GM18499 (cell line): ENCODE results near the gene TC2N.
"Not testable (repeated sequence)": the region's sequence is repeated elsewhere in the genome, so short reads cannot be mapped to it uniquely, and the experiment has no call there.

ENCODE experiments used
- ATAC-seq: cut with Tn5 transposase; IDR thresholded peaks from one replicate; pipeline ENCODE4 v1.9.1; 2021; ENCODE audit warnings: moderate number of reproducible peaks; ENCODE audit not compliant: insufficient read depth, unreplicated experiment

Gene TC2N

DNA sequence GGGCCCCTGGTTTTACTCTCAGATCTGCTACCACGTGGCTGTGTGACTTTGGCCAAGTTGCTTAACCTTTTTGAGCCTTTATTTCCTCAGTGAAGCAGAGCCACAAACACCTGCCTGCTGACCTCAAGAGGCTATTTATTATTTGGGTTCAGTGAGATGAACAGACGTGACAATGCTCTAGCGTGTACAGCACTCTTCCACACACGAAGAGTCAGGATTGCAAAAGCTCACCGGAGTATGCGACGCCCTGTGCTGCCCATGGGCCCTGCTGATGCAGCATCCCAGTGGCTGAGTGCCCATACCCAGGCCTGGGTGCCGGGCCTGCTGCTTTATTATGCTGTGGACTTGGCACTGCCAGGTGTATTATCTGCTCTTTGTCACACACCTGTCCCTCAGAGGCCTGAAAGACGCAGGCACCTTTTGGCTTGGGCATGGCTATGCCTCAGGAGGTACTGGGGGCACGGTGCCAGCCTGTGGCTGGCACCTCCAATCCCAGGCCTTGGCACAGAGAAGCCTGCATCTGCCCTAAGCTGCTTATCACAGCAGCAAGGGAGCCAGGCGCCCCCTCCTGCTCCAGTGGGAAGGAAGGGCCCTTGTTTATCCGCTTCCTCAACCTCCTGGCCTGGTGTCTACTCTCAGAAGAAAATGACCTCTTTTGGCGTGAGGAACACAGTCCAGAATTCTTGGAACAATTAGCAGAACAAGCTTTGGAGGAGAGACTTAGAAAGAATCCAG is 22.3 kb upstream of the TC2N start:
- no peak for ATAC-seq

DNA sequence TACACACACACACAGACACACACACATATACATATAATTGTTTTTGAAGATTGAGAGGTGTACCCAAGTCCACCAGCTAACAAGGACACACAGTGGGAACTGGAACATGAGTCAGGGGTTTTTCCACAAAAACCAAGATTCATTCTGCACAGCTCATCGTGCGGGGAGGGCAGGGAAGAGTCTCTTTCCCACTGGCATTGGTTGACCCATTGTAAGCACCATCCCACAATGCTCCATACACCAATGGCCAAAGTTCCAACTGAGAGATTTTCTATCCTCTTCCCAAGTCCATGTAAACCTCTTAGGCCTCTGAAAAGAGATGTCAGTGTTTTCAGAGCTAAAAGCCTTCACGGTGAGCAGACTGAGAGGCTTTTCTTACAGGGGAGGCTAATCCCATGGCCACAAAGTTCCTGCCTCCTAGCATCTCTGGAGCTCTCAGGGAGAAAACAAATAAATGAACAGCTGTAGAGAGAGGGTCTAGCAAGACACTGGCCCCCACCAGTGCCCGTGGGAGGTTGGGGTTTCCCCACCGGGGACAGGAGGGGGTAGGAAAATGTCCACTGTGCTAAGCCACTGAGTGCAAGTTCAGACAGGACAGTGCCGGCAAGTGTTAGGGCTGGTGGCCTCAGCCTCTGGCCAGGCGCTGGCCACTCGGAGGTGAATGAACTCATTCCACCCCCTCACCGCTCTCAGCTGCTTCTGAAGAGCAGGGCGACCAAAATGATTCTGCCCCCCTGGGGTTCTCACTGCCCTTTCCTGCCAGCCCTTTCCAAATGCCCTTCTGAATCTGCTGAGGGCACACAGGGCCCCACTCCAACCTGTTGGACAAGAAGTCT is 21.5 kb upstream of the TC2N start:
- ATAC-seq, result no peak

DNA sequence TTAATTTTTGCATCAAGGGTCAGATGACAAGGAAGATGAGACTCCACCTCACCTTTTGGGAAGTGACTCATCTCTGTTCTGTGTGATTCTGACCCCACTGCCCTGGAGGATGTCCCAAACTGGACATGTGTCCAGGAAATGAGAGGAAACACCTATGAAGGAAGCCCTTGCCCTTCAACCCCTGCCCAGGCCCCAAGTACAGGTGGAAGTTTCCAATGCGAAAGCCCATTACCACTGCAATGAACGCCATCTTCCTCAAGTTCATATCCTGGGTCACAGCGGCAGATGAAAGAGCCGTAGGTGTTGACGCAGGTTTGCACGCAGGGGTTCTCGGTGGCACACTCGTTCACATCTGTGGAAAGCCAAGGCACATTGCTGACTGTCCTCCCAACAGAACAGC is 19.6 kb upstream of the TC2N start:
- ATAC-seq, result no peak

DNA sequence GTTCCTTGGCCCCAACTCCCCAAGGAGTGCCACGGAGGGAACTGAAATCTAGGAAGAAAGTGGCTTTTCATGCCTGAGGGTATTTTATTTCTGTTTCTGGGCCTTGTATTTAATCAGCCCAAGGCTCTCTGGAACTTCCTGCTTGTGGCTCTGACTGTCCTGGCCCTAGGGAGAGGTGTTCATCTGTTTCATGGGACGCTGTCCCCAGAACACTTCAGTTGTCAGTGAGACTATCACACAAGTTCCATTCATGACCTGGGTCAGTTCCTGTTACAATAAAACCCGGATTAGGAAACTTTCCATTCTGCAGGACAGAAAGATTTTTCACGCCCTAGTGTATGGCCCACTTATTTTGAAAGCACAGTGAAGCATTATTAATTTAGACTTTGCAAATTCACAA is 18.5 kb upstream of the TC2N start:
- ATAC-seq, result no peak

DNA sequence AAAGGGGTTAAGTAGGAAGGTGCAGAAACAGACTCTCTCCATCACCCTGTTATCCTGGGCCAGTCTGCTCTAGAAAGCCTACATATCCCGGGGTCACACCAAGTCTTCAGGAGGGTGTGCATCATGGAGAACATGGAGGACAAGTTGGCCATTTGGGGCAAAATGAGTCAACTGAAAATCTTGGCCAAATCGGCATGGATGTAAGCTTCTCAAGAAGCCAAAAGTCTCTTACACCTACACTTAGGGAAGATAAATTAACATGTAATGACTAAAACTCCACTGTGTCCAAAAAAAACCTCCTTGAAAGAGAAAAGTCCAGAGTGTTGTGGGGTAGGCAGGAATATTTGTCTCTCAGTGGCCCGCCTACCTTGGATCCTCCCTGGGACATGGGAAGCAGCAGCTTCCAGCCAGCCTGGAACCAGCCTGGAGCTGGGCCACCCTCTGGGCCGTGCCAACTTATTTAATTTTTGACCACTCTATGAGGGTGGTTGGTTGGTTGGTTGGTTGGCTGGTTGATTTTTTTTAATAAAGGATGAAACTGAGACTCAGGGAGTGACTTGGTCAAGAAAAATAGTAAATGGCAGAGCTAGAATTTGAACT is 17.9 kb upstream of the TC2N start:
- no peak for ATAC-seq

DNA sequence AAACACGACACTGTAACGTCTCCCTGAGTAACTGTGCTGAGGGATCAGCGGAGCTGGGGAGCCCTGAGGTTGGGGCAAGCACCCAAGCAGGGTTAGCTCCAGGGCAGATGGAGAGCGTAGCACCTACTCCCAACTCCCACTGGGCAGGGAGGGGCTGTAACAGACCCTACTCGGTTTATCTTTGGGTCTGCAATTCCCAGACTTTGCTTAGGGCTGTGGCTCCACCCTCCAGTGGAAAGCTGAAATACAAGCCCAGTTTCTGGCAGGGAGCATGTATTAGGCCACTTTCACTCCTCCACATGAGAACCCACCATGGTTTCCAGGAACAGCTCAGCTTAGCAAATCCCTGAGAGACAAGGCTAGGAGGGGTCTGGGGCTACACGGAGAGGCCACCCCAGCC is 17.3 kb upstream of the TC2N start:
- no peak for ATAC-seq

DNA sequence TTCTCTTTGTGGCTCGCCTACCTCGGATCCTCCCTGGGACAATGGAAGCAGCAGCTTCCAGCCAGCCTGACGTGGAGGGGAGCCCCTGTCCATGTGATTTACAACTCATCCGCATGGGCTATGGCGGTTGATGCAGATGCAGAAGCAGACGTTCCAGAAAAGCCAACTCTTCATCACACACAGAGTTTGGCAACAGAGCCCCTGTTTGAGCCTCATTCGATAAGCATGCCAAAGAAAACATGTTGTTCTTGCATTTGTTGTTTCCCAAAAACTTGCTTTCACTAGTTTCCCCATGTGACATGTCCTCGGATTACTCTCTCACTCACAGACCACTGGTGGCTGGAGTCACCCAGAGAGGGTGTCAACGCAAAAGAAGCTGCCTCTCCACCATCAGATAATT is 16.4 kb upstream of the TC2N start:
- ATAC-seq, result no peak

DNA sequence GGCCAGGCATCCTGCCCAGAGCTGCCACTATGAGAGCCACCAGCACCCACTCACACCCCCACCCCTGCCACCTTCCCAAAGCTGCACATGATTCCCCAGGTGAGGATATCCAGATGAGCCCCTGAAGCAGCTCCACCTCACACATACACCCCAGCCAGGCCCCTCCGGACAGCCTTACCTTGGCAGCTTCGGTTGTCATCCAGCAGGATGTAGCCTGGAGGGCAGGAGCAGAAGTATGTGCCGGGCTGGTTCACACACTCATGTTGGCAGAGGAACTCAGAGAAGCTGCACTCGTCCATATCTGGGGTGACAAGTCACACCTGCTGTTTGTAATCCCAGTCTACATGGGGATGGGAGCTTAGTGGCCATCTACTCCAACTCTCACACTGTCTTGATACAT is 15.4 kb upstream of the TC2N start:
- ATAC-seq, result no peak

DNA sequence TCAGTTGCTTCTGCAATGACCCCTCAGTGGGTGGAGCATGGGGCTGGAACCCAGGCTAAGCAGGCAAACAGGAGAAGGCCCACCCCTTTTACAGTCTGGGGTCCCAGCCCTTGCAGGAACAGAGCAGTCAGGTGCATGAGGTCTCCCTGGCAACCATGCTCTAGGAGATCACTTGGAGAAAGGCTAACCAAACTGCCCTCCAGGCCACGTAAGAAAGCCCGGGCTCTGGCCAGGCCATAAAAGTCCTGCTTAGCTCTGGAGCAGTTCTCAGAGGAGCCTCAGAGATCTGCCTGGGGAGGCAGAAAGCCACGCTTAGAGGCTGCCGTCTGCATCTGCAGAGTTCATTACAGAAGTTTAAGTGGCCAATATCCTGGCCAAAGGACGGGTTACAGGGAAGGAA is 15.0 kb upstream of the TC2N start:
- no peak for ATAC-seq

DNA sequence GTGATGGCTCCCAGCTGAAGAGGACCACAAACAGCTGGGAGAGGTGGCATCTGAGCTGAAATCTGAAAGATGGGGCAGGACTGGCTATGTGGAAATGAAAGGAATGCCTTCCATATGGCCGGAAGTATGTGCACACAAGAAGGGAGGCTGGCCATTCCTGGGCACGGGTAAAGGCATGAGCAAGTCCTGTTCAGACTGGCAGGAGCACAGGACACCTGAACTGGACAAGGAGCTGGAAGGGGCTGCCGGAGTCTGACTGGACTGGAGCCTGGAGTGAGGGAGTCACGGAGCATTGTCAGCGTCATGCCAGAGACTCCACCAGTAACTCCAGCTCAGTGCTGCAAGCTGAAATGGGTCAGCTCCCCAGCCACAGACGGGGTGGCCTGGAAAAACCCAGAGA is 11.9 kb upstream of the TC2N start:
- ATAC-seq, result no peak

DNA sequence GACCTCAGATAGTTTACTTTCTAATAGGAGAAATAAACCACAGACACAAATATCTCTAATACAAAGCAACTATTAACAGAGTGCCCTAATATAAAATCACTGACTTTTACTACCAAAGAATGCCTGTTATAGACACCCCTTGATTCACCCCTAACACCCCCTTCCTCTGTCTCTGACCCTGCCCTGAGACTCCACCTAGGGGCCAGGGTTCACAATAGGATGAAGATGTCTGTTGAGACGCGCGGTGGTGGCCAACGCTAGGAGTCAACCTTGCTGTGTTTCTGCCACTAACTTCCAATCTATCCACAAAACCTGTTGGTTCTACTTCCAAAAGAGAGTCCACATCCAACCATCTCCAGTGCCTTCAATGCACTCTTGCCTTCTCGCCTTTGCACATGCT is 10.9 kb upstream of the TC2N start:
- no peak for ATAC-seq

DNA sequence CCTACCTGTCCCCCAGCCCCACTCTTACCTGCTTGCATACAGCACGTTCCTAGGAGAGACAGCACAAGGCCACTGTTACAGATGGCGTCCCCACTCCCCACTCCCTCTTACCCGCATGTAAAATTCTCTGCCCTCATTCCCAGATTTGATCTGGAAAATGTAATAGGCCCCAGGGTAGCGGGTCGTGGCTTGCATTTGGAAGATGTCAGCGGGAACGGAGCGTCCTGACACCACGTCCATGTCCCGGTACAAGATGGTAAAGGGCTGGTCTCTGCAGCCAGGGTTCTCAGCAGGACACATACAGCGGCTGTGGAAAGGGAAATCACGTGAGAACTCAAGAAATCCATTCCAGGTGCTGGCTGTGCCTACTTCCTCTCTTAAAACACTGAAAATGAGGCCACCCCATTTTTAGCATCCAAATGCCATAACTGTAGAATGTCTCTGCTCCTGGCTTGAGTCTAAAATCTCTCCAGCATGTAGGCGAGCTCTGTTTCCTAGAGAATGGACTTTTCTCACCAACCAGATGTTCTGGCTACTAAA is 10.1 kb upstream of the TC2N start:
- no peak for ATAC-seq

DNA sequence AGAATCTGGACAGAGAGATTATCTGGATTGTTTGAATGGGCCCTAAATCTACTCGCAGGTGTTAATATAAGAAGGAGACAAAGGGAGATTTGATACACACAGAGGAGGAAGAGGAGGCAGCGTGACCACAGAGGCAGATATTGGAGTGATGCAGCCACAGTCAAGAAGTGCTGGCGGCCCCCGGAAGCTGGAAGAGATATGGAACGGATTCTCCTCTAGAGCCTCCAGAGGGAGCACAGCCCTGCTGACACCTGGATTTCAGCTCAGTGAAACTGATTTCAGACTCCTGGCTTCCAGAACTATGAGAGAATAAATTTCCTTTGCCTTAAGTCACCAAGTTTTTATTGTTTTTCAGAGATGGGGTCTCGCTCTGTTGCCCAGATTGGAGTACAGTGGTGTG is 9.2 kb upstream of the TC2N start:
- no peak for ATAC-seq

DNA sequence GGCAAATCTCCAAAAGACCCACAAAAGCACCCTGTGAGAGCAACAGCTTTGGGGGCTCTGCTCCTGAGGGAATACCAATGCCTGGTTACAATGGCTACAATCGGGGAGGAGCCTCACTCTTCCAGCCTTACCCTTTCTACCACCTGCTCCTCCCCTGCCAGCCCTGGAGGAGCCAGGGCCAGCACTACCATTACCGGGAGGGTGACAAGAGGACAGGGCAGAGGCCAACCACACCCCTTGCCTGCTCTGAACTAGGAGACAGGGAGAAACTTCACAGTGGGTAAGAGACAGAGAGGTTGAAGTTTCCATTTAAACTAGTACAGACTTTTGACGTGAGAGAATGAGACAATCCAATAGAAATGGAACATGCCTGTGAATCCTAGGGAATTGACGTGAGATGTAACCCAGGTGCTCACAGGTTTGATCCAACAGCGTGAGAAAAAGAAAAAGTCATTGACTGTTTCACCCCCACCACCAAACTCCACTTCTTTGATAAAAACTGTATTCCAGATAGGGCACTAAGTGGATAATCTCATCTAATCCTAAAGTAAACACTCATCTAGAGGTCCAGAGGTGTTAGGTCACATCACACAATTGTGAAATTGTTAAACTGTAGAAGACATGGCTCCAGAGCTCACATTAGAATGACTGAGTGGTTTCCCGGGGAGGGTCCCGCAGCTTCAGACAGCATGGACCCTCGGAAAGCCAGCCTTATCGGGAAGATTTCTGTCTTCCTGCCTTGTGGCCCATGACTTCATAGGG is 8.4 kb upstream of the TC2N start:
- no peak for ATAC-seq

DNA sequence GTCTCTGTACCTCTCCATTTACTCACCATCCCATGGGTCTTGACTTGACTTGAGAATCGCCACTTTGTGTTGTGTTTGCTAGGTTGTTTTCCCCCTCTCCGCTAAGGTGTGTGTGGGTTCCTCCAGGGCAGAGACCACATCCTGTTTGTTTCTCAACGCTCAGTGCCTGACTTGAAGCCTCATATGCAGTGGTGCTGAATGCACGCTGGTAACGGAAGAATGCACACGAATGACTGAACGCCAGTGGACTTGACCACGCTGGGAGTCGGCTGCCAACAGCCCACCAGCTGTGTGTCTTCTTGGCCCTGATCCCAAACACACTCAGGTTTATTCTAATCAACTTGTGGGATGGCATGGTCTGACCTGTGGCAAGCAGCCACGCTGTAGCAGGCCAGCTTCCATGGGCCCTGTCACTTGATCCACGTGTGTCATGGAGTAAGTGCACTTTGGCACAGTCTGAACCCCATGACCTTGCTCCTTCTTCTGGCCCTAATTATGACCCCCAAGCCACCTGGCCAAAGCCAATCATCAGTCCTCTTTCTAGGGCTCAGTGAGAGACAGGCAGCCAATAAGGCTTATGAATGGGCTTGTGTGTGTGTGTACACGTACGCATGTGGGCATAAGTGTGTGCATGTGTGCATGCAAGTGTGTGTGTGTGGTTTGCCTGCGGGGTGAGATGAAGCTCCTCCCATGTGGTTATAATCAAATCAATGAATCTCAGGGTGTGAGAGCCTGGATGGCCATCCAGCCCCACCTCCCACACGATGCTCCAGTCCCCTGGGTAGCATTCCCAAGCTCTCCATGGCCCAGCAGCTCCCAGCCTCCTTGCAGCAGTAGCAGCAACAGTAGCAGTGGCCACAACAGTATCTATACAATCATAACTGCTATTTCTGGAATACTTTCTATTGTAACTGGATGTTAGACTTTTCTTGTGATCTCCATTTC is 6.4 kb upstream of the TC2N start:
- peak; percentile 52 for ATAC-seq

DNA sequence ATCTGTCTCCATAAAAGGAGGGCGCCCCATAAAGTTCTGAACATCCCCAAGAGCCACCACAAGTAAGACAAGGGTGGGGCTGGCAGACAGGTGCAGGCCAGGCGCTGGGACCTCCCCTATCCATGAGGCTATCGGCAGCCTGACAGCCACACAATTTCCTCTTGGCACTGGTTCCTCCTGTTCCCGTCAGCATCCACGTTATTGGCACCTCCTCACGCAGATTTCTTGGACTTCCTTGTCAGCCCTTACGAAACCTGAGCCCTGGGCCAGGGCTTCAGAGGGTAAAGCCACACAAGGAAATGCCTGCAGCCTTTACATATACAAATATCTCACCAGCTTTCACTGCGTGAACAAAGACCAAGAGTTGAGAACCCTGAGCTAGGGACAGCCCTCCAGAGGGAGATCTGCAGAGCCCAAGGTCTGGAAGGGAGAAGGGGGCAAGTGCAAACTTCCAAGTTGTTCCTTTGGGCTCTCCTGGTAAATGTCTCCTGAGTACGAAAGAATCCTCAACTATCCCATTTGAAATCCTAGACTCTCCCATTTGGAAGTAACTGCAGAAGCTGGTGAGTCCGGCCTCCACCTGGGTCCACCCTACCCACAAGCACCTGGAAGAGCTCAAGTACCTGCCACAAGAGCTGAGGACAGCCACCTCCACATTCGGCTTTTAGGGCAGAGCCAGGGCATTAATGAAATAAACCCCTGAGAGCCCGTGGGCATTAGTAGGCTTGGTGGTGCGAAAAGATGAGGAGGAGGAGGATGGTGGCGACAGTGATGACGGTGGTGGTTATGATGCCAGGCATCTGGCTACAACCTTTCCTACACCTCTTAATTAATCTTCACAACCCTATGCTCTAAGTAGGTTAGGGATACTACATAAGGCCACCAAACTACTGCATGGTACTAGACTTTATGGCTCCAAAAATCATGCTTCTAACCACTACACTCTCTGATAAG is 5.5 kb upstream of the TC2N start:
- no peak for ATAC-seq

DNA sequence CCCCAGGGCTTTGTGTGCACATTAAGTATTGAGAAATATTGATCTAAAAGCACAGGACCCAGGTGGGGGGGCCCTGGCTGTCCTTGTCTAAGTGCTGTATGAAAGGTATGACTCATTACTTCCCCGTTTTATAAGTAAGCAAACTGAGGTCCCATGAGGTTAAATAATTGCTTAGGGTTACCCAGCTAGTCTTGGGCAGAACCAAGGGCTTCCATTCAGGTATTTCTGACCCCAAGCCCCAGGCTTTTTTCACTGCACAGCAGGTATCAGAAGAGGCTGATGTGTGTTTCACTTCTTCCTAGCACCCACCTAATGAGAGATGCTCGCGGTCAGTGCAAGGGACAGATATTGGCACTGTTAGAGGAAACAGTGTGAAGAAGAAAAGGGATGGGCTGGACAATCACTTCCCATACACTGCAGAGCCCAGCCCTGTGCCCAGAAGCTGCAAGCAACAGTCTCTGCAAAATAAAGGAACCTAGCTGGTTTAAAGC is 4.7 kb upstream of the TC2N start:
- ATAC-seq, result peak; percentile 37

DNA sequence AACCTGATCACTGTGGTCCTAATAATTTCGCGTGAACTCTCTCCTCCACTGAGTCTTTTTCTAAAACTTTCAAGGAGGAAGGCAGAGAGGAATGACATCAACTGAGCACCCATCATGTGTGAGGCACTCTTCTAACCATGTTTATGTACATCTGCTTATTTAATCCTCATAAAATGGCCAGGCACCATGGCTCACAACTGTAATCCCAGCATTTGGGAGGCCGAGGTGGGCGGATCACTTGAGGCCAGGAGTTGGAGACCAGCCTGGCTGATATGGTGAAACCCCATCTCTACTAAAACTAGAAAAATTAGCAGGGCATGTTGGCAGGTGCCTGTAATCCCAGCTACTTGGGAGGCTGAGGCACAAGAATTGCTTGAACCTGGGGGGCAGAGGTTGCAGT is 4.1 kb upstream of the TC2N start:
- not testable (repeated sequence) for ATAC-seq
